NCI-H2081 (cell line): Measurements from ENCODE around the gene CCDC33.

ENCODE experiments used
- DNase-seq, 2 experiments: peaks; one replicate each; lab custom pipeline; 2025; lab: John Stamatoyannopoulos, UW

The CCDC33 gene

DNA sequence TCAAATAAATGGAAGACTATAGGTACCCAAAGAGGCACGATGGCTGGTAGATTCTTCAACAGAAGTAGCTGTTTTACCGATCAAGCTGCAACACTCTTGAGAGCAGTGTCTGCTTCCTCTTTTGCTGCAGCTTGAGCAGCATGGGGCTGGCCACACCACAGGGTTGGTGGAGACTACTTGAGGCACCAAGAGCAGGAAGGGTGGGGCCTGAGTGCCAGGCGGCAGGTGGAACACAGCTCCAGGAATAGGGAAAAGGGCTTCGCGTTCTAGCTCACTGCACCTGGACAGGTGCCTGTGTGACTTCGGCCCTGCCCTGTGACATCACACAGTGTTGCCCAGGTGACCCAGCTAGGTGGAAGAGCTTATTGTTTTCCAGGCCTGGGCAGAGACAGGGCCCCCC lies at the start of gene CCDC33:
Gene CCDC33 (plus strand): TSS at position 365 of the 400 bp plus-strand sequence. CDS start 394 bp downstream, outside the sequence.
- peak; percentile 30 to 68 for DNase-seq

DNA sequence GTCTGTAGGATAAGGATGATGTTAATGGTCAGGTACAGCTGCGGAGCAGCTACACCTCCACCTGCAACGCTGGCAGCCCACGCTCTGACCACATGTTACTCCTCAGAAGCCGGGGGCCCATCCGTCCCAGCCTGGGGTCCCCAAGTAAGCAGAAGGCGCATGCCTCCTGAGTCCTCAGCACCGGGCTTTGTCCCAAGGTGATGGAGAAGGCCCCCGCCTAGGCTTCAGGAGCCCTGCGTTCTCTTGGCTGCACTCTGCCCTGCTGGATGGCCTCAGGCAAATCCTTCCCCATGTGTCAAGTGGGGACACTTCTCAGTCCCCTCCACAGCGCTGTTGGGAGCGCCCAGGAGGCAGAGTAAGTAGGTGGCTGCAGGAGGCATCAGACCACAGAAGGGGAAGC lies 47.9 kb upstream of the CCDC33 start:
- DNase-seq = no peak

GRCh38 chr15:74191798-74192197 lies 44.3 kb upstream of the CCDC33 start:
- no peak for DNase-seq

DNA sequence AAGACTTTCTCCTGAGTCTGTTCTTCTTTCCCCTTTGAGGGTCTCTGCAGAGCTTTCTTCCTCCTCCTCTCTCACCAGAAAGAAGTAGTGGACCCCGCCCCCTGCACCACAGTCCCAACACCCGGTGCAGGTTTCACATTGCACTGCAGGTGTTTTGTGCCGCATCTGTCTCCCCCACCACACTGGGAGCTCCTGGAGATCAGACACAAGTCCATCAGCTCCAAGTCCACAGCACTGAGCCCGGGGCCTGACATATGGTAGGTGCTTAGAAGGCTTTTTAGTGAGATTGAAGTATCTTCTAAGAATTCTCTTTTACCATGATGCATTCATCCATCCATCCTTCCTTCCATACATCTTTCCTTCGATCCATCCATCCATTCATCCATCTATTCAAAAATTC lies 43.4 kb upstream of the CCDC33 start:
- no peak for DNase-seq

DNA sequence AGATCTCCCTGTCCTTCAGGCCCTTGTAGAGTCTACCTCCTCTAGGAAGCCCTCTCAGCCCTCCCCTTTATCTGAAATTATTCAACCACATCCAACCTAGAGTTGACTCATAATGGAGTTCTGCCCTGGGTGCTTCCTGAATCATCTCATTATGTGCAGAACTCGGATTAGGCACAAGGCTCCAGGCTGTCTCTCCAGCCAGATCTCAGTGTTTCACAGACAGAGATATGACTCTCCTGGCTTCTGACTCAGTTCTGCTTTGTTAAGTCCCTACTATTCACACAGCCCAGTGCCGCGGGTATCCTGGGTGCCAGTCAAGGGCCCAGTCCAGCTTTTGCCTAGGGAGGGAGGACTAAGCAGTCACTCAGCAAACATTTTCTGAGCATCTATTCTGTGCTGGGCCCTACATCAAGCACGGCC lies 42.8 kb upstream of the CCDC33 start:
- no peak for DNase-seq

GRCh38 chr15:74193905-74194304 lies 42.2 kb upstream of the CCDC33 start:
- no peak for DNase-seq

GRCh38 chr15:74194572-74195559 lies 41.3 kb upstream of the CCDC33 start:
- DNase-seq = no peak

DNA sequence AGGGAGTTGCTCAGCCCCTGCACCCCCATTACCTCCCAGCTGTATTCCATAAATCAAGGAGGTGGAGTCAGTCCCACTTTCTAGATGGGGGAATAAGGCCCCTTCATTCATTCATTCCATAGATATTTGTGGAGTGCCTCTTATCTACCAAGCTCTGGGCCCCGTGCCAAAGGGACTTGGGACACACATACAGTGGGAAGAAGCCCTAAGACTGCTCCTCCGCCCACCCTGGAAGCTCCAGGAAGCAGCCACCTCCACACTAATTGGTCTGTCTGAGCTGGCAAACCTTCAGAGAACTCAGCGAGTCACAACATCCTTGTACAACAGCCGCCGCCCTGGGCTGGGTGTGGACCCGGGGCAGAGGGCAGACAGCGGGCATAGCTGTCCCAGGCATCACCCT lies 40.0 kb upstream of the CCDC33 start:
- DNase-seq = no peak

GRCh38 chr15:74197176-74197965 lies 38.8 kb upstream of the CCDC33 start:
- no peak for DNase-seq

DNA sequence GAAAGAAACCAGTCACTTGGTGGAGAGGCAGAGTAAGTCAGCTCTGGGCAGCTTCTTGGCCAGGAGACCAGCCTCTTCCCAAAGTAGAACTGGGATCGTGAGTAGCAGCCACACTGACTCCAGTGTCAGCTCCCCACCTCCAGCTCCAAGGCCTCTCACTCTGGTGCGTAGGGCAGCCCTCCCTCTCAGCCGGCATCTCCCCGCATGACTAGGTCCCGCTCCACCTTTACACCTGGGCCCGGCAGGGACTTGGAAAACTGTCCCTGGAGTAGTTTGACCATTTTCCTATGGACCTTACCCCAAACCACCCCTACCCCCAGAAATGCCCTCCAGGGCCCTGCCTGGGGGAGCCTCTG lies 36.9 kb upstream of the CCDC33 start:
- DNase-seq = no peak

DNA sequence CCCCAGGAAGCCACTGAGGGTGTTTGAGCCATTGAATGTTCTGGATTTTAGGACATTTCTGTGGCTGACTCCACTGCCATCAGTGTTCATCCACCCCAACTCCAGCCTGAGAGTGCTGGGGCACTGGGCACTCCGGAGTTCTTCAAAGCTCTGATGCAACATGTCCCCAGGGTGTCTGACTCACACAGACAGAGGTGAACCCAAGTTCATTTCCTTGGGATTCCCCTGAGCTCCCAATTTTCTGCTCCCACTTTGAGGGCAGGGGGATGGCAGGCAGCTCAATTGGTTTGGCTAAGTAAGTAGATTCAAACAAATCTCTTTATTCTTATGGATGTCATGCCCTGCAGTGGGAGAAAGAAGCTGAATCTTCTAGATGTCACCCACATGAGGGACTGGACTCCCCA lies 35.7 kb upstream of the CCDC33 start:
- DNase-seq = no peak

DNA sequence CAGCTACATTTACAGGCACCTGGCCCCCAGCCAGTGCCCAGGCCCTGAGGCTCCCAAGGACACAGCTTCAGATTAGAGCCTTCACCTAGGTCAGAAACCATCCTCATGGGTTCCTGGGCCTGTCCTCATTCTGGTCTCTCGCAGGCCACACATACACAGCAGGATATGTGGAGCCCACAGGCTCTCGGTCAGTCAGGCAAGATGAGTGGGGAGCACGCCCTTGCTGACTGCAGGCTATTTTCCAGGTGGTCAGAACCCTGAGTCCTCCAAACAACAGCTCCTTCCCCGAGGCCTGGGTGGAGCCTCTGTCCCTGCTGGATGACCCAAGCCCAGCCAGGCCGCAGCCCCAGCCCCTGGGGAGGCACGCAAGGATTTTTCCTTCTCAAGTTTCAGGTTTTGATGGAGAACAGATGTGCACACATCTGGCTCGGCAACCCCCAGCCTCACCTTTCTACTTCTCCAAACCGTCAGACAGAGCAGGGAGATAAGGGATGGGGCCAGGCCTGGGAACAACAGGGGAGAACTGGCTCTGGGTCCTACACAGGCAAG lies 35.2 kb upstream of the CCDC33 start:
- no peak for DNase-seq

DNA sequence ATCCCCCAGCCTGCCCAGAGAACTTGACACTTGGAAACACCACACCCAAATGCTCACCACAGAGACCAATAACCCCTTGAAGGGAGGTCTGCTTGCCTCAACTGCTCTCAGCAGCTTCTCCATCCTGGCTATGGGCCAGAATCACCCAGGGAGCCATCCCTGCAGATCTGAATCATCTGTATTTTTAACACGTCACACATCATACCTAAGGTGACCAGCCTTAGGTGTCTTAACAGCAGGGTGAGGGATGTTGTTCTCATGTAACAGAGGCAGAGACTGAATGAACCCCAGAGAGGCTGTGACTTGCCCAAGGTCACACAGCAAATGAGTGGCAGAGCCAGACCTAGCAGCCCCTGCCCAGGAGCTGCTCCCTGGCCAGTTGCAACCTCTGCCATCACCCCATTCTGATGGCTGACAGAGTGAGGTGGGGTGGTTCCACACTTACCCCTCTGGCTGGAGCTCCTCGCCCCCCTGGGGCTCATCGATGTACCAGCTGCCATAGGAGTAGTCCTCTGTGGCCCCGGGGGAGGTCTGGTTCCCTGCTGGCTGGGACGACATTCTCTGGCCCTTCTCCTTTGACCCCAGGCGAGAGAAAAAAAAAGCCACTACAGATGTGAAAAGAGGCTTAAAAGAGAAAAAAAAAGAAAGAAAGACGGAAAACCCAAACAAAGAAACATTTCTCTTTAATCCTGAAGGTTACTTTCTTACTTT lies 34.3 kb upstream of the CCDC33 start:
- no peak for DNase-seq

DNA sequence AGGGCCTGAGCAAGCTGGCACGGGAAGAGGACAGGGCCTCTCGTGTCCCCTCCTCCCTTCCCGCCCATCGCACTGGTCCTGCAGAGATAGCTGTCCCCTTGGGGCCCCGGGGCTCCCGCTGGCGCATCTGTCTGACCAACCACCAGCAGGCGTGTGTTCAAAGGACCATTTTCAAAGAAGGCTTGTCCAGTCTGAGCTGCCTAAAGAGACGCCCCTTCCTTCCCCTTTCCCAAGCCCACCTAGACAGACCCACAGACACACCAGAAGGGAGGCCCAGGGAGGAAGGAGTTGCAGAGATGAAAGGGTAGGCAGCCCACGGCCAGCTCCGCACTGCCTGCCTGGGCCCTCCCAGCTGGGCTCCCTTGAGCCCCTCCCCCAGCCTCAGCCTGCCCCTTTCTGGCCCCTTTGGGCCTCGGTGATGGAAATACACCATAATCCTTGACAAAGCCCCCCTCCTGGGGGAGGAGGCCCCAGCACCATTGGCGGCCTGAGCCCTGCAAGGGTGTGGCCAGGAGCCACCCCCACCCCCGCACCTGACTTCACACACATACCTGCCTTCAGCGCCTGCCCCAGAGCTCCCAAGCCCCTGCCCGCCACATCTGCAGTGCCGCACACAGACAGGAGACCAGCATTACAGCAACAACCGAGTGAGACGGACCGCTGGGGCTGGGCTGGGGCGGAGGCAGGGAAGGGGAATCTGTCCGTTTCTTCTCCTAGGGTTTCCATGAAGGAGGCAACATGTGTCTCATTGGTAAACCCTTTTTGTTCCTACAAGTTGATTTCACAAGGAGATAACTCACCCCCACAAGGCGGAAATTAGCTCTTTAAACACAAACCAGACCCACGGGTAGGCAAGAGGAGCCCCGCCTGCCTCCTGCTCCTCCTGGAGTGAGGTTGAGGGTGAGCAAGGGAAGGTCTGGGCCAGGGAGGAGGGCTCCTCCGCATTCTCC lies 33.4 kb upstream of the CCDC33 start, which contains the start of gene STRA6:
Gene STRA6 (minus strand): TSS at position 336 of the 950 bp plus-strand sequence. CDS start 520 bp downstream, outside the sequence.
- DNase-seq = no peak

DNA sequence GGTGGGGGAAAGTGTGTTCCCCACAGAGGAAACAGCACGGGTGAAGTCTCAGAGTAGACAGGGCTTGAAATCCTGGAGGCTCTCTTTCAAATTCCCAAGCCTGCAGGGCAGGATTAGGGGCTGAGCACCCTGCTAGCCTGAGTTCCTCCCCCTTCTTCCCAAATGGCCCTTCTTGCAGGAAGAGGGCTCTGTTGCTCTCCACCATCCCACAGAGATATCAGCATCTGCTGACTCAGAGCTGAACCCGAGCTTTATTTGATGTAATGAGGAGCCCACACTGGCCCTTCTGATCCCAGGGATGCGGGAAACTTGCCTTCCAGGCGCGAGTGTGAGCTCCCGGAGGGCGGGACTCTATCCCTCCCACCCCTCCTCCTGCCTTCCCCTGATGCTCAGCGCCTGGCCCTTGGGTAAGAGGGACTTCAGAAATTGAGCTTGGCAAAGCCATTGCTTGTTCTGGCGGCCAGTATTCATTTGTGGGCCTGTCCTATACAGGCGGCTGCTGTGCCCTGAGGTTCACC lies 32.2 kb upstream of the CCDC33 start:
- peak; percentile 29 to 33 for DNase-seq

DNA sequence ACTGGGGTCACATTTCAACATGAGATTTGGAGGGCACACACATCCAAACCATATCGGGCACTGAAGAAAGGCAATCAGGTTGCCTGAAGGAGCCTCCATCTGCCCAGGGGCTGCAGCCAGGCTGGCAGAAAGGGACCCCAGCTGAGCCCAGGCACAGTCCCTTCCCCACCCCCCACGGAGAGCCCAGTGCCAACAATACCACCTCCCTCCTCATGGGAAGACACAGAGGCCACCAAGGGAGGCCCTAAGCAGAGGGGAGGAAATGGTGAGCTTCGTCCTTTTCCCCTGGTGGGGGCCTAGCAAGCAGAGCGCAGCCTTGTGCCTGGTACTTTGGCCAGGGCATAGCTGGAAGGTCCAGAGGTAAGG lies 30.6 kb upstream of the CCDC33 start:
- no peak for DNase-seq

- DNase-seq = no peak
Measured at GRCh38 chr15:74206801-74207281, 29.3 kb upstream of the CCDC33 start.

- peak in 1 of 2 experiments; percentile 33 for DNase-seq
Measured at GRCh38 chr15:74207652-74208440, 28.3 kb upstream of the CCDC33 start.

- no peak for DNase-seq
Measured at GRCh38 chr15:74208496-74208895, 27.6 kb upstream of the CCDC33 start.
